Naive thymus-derived CD8-positive, alpha-beta T cell (primary cell): ENCODE measurements around the gene DDX31. TPM values are rescaled to one million over a fixed set of nuclear protein-coding genes. Genes with fewer than 3 reads are reported as not detected.

Source experiments
- ATAC-seq, 2 donors: fragments of 150-1000 bp; cut with Tn5 transposase in 1 of 2; sonication (Bioruptor Pico), chemical (Tn5 transposase) in 1 of 2; 1 replicate in 1 of 2; 2 replicates in 1 of 2; pipeline ENCODE4 v1.10.0; 2021; ENCODE audit warnings: mild to moderate bottlenecking in 2 of 2, moderate library complexity in 2 of 2
- POLR2A ChIA-PET: fragments of 350-600 bp; sonication (Branson Sonifier 250); formaldehyde crosslinking; loops from one replicate; lab custom pipeline; 2021; ENCODE audit warnings: antibody characterized with exemption; lab: Charles Lee
- DNase-seq, 10 donors: peaks; one replicate each; pipeline versions ENCODE4 v3.0.0 to v3.0.0-alpha.2; 2020 to 2022
- H3K27ac Mint-ChIP-seq, 10 donors: one replicate each; pipeline ENCODE4 v1.8.0; 2020 to 2022; ENCODE audit warnings: mild to moderate bottlenecking in 10 of 10, mixed read lengths in 10 of 10, moderate library complexity in 4 of 10, inconsistent platforms in 1 of 10
- H3K27me3 Mint-ChIP-seq, 5 donors: one replicate each; pipeline ENCODE4 v1.8.0; 2021 to 2022; ENCODE audit warnings: mixed read lengths in 5 of 5
- H3K36me3 Mint-ChIP-seq, 3 donors: one replicate each; pipeline ENCODE4 v1.8.0; 2020 to 2022; ENCODE audit warnings: mixed read lengths in 3 of 3, mild to moderate bottlenecking in 2 of 3, inconsistent platforms in 1 of 3
- H3K4me1 Mint-ChIP-seq, 4 donors: one replicate each; pipeline ENCODE4 v1.8.0; 2021 to 2022; ENCODE audit warnings: mixed read lengths in 4 of 4
- H3K4me3 Mint-ChIP-seq, 10 donors: one replicate each; pipeline ENCODE4 v1.8.0; 2020 to 2022; ENCODE audit warnings: mild to moderate bottlenecking in 10 of 10, mixed read lengths in 10 of 10, moderate library complexity in 6 of 10, inconsistent platforms in 1 of 10
- H3K9me3 Mint-ChIP-seq, 9 donors: one replicate each; pipeline ENCODE4 v1.8.0; 2020 to 2022; ENCODE audit warnings: mixed read lengths in 9 of 9, mild to moderate bottlenecking in 3 of 9, inconsistent platforms in 1 of 9, moderate library complexity in 1 of 9
- polyA plus RNA-seq, 3 donors: library from polyadenylated mRNA; unstranded; fragments of 300-500 nt; fragmentation: Illumina TruSeq; gene quantifications; one replicate each; pipeline ENCODE4 v1.2.3, GENCODE V29; 2021
- total RNA-seq, 8 experiments: library from RNA in 2 of 8; stranded (reverse) in 2 of 8; gene quantifications; one replicate each; pipeline ENCODE4 v1.2.3 and lab custom pipeline; 2021 to 2026

Gene DDX31
- total and polyA plus RNA-seq, 5 experiments from 2014 or later: 6.2 to 25.2 (median 9.7) TPM

DNA sequence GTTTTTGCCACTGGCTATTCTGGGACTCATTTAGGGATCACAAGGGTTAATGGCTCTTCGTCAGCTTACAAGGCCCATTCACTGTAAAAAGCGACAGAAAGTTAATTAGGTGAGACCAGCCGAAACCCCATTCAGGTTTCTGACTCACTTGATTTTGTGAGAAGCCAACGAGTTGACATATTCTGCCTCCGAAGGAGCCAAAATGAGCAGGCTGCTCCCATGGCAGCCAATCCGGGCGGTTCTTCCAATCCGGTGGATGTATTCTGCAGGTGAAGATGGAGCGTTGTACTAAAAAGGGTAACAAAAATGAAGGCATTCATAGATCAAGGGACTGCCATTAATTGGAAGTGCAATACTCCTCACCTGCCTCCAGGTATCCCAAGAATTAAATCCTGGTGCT lies 39.7 kb downstream of the DDX31 start:
- H3K27ac Mint-ChIP-seq: no peak overlapping the region
- peaks cover 10 to 97% (median 46%) of the 10 kb centered on the region in 3 donors for H3K36me3 Mint-ChIP-seq
- H3K4me1 Mint-ChIP-seq: no peaks in the 10 kb centered on the region
- H3K4me3 Mint-ChIP-seq: no peak overlapping the region
- POLR2A ChIA-PET: no interaction called here
- H3K9me3 Mint-ChIP-seq: no peaks in the 10 kb centered on the region
- no peaks in the 10 kb centered on the region for H3K27me3 Mint-ChIP-seq
- no peak for ATAC-seq
- DNase-seq: no peak

DNA sequence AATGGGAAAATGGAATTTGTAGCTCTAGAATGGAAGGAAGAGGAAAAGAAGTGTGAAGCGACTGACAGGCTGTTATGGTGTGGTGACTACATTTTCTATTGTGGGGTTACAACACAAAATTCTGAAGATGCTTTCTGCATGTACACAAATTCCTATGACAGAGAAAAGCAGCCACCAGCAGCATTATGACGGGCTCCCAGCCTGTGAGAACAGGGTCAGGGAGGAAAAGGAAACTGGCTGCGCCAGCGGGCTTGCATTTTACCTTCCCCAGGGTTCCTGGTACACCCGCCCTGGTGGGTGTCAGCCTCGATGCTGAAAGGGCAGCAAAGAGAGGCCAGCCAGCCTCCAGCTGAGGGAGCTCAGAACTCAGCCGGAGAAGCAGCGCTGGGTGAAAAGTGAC lies 41.0 kb downstream of the DDX31 start:
- Mint-ChIP-seq H3K9me3 (no peaks in the 10 kb centered on the region), H3K4me1 (no peaks in the 10 kb centered on the region), H3K4me3 (no peak overlapping the region), H3K27ac (no peak overlapping the region), H3K27me3 (no peaks in the 10 kb centered on the region), H3K36me3 (peaks cover 10 to 96% (median 47%) of the 10 kb centered on the region in 3 donors)
- DNase-seq (no peak), ATAC-seq (no peak)
- POLR2A ChIA-PET: no interaction called here

DNA sequence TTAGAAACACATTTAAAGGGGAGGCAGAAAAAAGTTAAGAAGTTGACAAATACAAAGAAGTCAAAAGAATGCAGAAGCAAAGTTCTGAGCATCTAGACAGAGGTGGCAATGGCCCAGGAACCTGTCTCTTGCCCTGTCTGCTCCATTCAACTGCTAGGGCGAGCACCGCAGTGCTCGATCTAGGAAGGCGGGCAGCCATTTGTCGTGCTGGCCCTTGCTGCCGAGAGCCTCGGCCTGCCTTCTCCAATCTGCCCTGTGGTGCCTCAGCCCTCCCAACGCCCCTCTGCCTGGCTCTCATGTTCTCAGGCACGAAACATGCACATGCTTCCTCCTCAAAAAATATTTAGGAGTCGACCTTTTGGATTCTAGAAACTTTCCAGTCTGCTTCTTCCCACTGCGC lies 42.2 kb downstream of the DDX31 start:
- no peaks in the 10 kb centered on the region for H3K9me3 Mint-ChIP-seq
- no peak overlapping the region for H3K4me3 Mint-ChIP-seq
- H3K27me3 Mint-ChIP-seq: no peaks in the 10 kb centered on the region
- POLR2A ChIA-PET: no interaction called here
- H3K36me3 Mint-ChIP-seq: peaks cover 10 to 97% (median 47%) of the 10 kb centered on the region in 3 donors
- H3K27ac Mint-ChIP-seq: no peak overlapping the region
- ATAC-seq (no peak), DNase-seq (no peak)
- H3K4me1 Mint-ChIP-seq: no peaks in the 10 kb centered on the region

DNA sequence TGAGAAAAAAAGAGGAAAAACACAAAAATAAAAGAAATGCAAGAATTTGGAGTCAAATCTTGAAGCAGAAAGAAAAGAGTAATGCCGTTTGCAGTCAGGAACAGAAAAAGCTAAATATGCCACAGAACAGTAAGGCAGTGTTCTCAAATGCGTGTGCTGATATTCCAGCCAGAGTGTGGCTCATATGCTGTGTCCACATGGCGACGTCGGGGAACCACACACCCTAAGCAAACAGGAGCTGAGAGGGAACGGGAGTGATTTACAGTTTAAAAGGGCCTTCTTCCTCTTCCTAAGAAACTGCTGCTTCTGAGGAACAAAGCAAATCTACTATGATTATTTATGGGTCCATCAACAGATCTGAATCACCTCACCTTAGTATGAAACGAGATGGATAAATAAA lies 42.7 kb downstream of the DDX31 start:
- Mint-ChIP-seq H3K27me3 (no peaks in the 10 kb centered on the region), H3K27ac (no peak overlapping the region), H3K4me1 (no peaks in the 10 kb centered on the region), H3K36me3 (peaks cover 10 to 98% (median 47%) of the 10 kb centered on the region in 3 donors), H3K9me3 (no peaks in the 10 kb centered on the region), H3K4me3 (no peak overlapping the region)
- ATAC-seq: no peak
- DNase-seq: no peak
- POLR2A ChIA-PET: no interaction called here

DNA sequence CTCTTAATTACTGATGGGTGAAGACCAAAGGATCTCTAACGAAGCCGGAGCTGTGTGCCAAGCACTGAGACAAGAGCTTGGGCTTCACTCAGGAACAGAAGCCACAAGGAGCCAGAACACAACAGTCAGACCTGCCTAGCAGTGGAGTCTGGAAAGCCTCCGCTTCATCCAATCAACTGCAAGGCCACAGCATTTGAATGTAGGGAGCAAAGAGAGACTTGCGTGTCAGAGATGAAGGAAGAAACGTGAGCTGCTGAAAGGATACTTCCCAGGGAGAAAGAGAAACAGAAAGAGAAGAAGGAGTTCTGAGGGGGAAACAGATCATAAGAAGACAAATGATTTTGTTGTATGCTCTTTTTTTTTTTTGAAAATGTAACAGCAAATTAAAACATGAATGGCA lies 43.5 kb downstream of the DDX31 start:
- DNase-seq (no peak), ATAC-seq (no peak)
- Mint-ChIP-seq H3K4me3 (no peak overlapping the region), H3K9me3 (no peaks in the 10 kb centered on the region), H3K27me3 (no peaks in the 10 kb centered on the region), H3K27ac (no peak overlapping the region), H3K36me3 (peaks cover 10 to 97% (median 50%) of the 10 kb centered on the region in 3 donors), H3K4me1 (no peaks in the 10 kb centered on the region)
- POLR2A ChIA-PET: no interaction called here

DNA sequence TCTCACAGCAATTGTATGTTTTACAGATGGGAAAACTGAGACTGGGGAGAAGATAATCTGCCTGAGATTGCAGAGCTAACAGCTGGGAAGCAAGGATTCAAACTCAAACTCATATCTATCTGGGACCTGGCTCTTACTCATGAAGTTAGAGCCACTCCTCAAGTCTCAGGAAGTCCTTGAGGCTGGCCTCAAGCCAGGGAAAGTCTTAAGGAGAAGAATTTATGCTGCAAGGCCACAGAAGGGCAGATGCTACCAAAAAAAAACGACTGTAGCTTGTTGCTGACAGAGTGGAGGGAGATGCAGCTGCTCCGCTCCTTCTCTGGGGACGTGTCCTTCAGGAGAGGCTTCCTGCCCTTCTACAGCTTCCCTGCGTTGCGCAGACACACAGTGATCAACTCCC lies 47.6 kb downstream of the DDX31 start:
- no peaks in the 10 kb centered on the region for H3K27me3 Mint-ChIP-seq
- no peak overlapping the region for H3K4me3 Mint-ChIP-seq
- DNase-seq (no peak), ATAC-seq (no peak)
- H3K9me3 Mint-ChIP-seq: no peaks in the 10 kb centered on the region
- no peaks in the 10 kb centered on the region for H3K4me1 Mint-ChIP-seq
- peaks cover 16 to 94% (median 40%) of the 10 kb centered on the region in 3 donors for H3K36me3 Mint-ChIP-seq
- no peak overlapping the region for H3K27ac Mint-ChIP-seq
- POLR2A ChIA-PET: no interaction called here

DNA sequence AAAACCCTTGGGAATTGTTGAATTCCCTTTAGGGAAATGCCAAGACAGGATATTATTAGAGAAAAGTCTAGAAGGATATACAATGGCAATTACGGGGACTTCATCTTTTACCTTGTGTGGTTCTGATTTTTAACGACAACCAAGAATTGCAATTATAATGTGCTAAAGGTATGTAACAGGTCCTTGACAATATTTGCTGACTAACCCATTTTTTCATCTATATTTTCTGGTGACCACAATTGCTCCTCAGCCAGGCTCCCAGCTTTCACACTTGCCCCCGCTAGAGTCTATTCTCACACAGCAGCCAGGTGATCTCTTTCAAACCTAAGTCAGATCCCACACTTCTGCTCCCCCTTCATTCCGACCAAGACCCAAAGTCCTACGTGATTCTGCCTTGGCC lies 53.1 kb downstream of the DDX31 start:
- POLR2A ChIA-PET: no interaction called here
- Mint-ChIP-seq H3K9me3 (no peaks in the 10 kb centered on the region), H3K36me3 (peaks cover 11 to 94% (median 67%) of the 10 kb centered on the region in 3 donors), H3K27me3 (no peaks in the 10 kb centered on the region), H3K4me1 (no peaks in the 10 kb centered on the region), H3K4me3 (no peak overlapping the region), H3K27ac (peak overlapping the region in 1 of 10 donors; percentile 37)
- ATAC-seq (no peak), DNase-seq (no peak)

DNA sequence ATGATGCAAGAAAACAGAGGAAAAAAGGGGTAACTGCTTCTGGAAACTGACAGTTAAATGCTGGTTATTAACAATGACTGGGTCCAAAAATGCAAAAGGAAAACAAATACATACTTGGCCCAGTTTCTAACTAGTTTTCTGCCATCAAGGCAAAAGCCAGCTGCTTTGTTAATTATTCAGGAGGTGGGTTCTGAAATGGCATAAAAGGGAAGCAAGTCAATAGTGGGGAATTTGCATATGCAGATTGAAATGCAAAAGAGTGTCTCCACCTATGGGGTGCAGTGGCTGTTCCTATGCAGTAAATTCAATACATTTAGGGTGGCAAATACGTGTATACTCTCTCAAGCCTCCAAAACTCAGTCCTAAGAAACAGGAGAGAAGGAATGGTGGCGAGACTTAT lies 54.0 kb downstream of the DDX31 start:
- DNase-seq (no peak), ATAC-seq (no peak)
- Mint-ChIP-seq H3K9me3 (no peaks in the 10 kb centered on the region), H3K36me3 (peaks cover 11 to 98% (median 75%) of the 10 kb centered on the region in 3 donors), H3K27ac (no peak overlapping the region), H3K4me3 (no peak overlapping the region), H3K4me1 (no peaks in the 10 kb centered on the region), H3K27me3 (no peaks in the 10 kb centered on the region)
- POLR2A ChIA-PET: no interaction called here

DNA sequence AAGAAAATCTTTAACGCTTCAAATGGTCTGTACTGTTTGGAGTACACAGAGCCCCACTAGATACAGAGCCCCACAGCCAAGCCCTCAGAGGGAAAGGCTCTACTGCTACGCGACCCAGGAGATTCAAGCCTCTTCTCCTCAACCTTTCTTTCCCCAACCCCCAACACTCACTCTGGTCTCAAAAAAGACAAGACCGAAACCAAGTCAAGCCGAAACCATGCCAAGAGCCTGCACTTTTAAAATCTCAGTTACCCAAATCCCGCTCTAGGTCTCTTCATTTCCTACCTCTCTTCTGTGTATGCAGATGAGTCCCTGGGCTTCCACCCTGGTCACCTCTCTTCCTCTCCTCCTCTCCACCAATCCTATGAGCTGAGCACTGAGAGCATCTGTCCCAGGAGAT lies 55.5 kb downstream of the DDX31 start:
- peaks cover 11 to 98% (median 82%) of the 10 kb centered on the region in 3 donors for H3K36me3 Mint-ChIP-seq
- H3K9me3 Mint-ChIP-seq: no peaks in the 10 kb centered on the region
- POLR2A ChIA-PET: no interaction called here
- DNase-seq: no peak
- H3K27me3 Mint-ChIP-seq: no peaks in the 10 kb centered on the region
- no peak overlapping the region for H3K27ac Mint-ChIP-seq
- ATAC-seq: no peak
- H3K4me1 Mint-ChIP-seq: no peaks in the 10 kb centered on the region
- no peak overlapping the region for H3K4me3 Mint-ChIP-seq

DNA sequence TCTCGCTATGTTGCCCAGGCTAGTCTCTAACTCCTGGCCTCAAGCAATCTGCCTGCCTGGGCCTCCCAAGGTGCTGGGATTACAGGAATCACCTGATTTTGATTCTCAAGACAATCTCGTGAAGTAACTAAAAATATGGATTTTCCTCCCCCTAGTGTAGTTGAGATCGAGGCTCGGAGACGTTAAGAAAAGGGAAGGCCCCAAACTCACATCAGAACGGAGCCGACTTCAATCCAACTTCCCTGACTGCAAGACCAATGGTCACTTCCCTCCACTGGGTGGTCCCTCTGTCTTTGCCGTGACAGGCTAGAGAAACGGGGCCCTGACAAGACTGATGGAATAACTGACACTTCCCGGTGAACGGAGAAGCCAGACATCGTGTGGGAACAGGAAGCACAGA lies 59.1 kb downstream of the DDX31 start:
- Mint-ChIP-seq H3K9me3 (no peaks in the 10 kb centered on the region), H3K36me3 (peaks cover 4 to 97% (median 76%) of the 10 kb centered on the region in 3 donors), H3K27me3 (no peaks in the 10 kb centered on the region), H3K4me3 (no peak overlapping the region), H3K4me1 (no peaks in the 10 kb centered on the region), H3K27ac (no peak overlapping the region)
- ATAC-seq (no peak), DNase-seq (no peak)
- POLR2A ChIA-PET: no interaction called here

DNA sequence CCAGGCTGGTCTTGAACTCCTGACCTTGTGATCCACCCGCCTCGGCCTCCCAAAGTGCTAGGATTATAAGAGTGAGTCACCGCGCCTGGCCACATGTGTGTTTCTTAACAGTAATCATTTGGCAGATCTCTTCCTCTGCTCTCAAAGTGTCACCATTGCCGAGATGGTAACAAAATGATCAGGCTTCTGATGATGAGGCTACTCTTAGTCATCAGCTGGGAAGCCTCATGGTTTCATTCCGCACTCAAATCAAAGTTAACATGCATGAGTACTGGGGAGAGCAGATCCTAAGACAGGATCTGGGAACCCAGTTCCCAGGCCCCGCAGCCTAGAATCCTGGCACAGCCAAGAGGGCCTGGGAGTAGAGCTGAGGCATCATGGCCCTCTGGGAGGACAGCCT lies 60.0 kb downstream of the DDX31 start:
- H3K27ac Mint-ChIP-seq: no peak overlapping the region
- no peak overlapping the region for H3K4me3 Mint-ChIP-seq

DNA sequence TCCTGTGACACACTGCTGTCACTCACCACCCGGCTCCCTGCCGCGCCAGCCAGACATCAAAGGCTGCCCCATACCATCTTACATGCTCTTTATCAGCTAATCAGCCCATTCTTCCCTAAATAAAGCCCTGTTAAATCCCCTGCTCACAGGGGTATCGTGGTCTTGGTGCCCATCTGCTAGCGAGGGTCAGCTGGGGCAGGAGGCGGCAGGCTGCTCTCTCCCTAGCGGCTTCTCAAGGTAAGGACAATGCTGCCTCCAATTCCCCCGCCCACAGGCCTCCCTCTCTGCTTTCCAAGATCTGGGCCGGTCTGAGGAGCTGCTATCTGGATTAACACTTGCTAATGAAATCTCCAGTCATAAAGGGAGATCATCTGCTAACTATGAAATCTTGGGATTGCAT lies 60.6 kb downstream of the DDX31 start:
- POLR2A ChIA-PET: no interaction called here
- Mint-ChIP-seq H3K27ac (no peak overlapping the region), H3K27me3 (no peaks in the 10 kb centered on the region), H3K36me3 (peaks cover 4 to 97% (median 77%) of the 10 kb centered on the region in 3 donors), H3K4me3 (no peak overlapping the region), H3K9me3 (no peaks in the 10 kb centered on the region), H3K4me1 (no peaks in the 10 kb centered on the region)
- ATAC-seq: no peak
- DNase-seq: no peak

More for the DNA sequence above, 60.0 kb downstream of the DDX31 start:
- Mint-ChIP-seq H3K36me3 (peaks cover 4 to 97% (median 79%) of the 10 kb centered on the region in 3 donors), H3K4me1 (no peaks in the 10 kb centered on the region), H3K9me3 (no peaks in the 10 kb centered on the region), H3K27me3 (no peaks in the 10 kb centered on the region)
- POLR2A ChIA-PET: no interaction called here
- DNase-seq (no peak), ATAC-seq (no peak)

DNA sequence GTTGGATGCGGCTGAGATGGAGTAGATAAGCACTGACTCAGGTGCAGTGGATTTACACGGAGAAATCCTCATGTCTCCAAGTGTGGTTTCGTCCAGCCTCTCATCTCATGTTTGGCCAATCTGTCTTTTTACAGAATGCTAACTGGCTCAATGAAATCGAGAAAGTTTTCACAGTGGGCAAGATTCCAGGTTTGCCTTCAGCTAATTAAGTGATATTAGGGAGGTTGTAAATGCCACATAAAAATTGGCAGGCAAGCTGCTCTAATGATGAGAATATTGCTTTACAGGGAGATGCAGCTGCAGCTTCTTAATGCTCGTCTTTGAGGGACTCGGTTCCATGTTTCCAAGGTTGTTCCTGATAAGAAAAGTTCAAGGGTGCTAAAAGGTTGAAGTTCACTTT lies 63.7 kb downstream of the DDX31 start:
- peaks cover 11 to 99% (median 77%) of the 10 kb centered on the region in 3 donors for H3K36me3 Mint-ChIP-seq
- DNase-seq (no peak), ATAC-seq (no peak)
- peaks cover 0 to 2% (median 0%) of the 10 kb centered on the region in 4 donors for H3K4me1 Mint-ChIP-seq
- no peaks in the 10 kb centered on the region for H3K27me3 Mint-ChIP-seq
- H3K9me3 Mint-ChIP-seq: no peaks in the 10 kb centered on the region
- POLR2A ChIA-PET: no interaction called here
- peak overlapping the region in 1 of 10 donors; percentile 29 for H3K27ac Mint-ChIP-seq
- no peak overlapping the region for H3K4me3 Mint-ChIP-seq

DNA sequence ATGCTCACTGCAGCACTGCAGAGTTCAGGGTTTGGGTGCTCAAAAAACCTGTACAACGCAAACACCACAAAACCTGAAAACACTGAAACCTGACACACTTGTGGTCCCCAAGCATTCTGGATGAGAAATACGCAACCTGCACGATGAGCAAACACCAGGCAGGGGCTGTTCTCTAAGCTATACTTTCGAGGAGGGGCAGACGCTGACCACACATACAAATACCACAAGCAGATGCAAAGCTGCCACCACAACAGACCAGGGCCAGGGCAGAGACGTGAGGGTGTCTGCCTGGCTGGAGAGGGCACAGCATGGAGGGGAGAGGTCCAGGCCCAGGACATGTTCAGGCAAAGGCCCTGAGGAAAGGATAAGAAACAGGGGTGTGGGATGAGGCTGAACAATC lies 64.4 kb downstream of the DDX31 start:
- peaks cover 0 to 2% (median 0%) of the 10 kb centered on the region in 4 donors for H3K4me1 Mint-ChIP-seq
- H3K36me3 Mint-ChIP-seq: peaks cover 13 to 99% (median 77%) of the 10 kb centered on the region in 3 donors
- POLR2A ChIA-PET: no interaction called here
- H3K9me3 Mint-ChIP-seq: no peaks in the 10 kb centered on the region
- H3K27ac Mint-ChIP-seq: peak overlapping the region in 1 of 10 donors; percentile 67
- no peak for DNase-seq
- H3K4me3 Mint-ChIP-seq: no peak overlapping the region
- peaks cover 0 to 4% (median 1%) of the 10 kb centered on the region in 5 donors for H3K27me3 Mint-ChIP-seq
- ATAC-seq: no peak
